ENCODE data around the gene MREG. TPM values are rescaled to one million over a fixed set of nuclear protein-coding genes. Genes with fewer than 3 reads are reported as not detected.

Gene MREG
- total and polyA plus RNA-seq, 4 donors: 0.87 to 3.1 (median 2.7) TPM

DNA sequence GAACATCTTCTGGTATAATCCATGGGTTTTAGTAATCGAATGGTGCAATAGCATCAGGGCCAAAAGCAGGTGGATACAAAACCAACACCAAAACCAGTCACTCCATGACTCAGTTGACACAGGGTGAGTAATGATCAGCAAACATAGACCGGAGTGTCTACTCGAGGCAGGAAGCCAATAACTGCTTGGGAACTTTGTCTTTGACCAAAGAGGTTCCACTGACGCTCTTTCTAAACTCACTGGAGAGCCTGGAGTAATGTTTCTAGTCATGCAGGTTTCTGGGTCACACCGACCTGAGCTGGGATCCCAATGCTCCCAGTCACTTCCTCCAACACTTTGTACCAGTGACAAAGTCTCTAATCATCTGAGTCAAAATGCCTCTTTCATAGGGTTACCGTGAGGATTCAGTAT, 30.9 kb downstream of the MREG start (continued):
- TF ChIP-seq HNF4G (IDR thresholded peaks at IDR 0.05): no peak
- peak; percentile 92 for TF ChIP-seq FOXA1 (IDR thresholded peaks at IDR 0.05)
- peak; percentile 93 to 98 for TF ChIP-seq JUND (IDR thresholded peaks at IDR 0.05)
- TF ChIP-seq SP1 (IDR thresholded peaks at IDR 0.05): peak; percentile 71
- TF ChIP-seq, protein P1, sequence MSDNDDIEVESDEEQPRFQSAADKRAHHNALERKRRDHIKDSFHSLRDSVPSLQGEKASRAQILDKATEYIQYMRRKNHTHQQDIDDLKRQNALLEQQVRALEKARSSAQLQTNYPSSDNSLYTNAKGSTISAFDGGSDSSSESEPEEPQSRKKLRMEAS (IDR thresholded peaks at IDR 0.05): peak; percentile 89
- TF ChIP-seq, protein P2, sequence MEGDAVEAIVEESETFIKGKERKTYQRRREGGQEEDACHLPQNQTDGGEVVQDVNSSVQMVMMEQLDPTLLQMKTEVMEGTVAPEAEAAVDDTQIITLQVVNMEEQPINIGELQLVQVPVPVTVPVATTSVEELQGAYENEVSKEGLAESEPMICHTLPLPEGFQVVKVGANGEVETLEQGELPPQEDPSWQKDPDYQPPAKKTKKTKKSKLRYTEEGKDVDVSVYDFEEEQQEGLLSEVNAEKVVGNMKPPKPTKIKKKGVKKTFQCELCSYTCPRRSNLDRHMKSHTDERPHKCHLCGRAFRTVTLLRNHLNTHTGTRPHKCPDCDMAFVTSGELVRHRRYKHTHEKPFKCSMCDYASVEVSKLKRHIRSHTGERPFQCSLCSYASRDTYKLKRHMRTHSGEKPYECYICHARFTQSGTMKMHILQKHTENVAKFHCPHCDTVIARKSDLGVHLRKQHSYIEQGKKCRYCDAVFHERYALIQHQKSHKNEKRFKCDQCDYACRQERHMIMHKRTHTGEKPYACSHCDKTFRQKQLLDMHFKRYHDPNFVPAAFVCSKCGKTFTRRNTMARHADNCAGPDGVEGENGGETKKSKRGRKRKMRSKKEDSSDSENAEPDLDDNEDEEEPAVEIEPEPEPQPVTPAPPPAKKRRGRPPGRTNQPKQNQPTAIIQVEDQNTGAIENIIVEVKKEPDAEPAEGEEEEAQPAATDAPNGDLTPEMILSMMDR (IDR thresholded peaks at IDR 0.05; ENCODE audit: low read depth, low read length, missing input control): no peak

DNA sequence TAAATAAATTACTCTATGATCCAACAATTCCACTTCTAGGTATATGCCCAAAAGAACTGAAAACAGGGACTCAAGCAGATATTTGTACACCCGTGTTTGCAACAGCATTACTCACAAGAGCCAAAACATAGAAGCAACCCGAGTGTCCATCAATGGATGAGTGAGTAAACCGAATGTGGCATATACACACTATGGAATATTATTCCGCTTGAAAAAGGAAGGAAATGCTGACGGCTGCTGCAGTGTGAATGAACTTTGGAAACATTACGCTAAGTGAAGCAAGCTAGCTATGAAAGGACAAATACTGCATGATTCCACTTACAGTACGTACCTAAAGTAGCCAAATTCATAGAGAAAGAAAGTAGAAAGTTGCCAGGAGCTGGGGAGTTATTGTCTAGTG, 32.2 kb downstream of the MREG start:
- Histone ChIP-seq H3K27ac (ENCODE audit: low read depth in 1 of 2, low read length in 2 of 2) (peak overlapping the region in 1 of 2 donors; percentile 48), H3K36me3 (ENCODE audit: control insufficient read depth in 4 of 4, insufficient read depth in 3 of 4, low read depth in 1 of 4, low read length in 3 of 4) (peaks cover 0 to 2% (median 0%) of the 10 kb centered on the region in 4 donors), H3K4me1 (ENCODE audit: control insufficient read depth in 4 of 4, insufficient read depth in 4 of 4, low read length in 3 of 4) (peaks cover 0 to 18% (median 2%) of the 10 kb centered on the region in 4 donors), H3K27me3 (ENCODE audit: control insufficient read depth in 4 of 4, insufficient read depth in 4 of 4, low read length in 3 of 4) (no peaks in the 10 kb centered on the region), H3K4me3 (ENCODE audit: low read depth in 1 of 3, low read length in 3 of 3) (no peak overlapping the region), H3K9ac (ENCODE audit: low read depth in 1 of 2, low read length in 2 of 2) (no peak overlapping the region), H3K9me3 (ENCODE audit: control insufficient read depth in 4 of 4, low read length in 3 of 4) (no peaks in the 10 kb centered on the region)
- TF ChIP-seq HNF4A (conservative IDR thresholded peaks at IDR 0.05): no peak
- TF ChIP-seq HNF4G (IDR thresholded peaks at IDR 0.05): no peak
- TF ChIP-seq, protein P2 (IDR thresholded peaks at IDR 0.05; ENCODE audit: low read depth, low read length, missing input control): no peak
- no peak for TF ChIP-seq EGR1 (IDR thresholded peaks at IDR 0.05; ENCODE audit: low read depth in 2 of 2)
- TF ChIP-seq YY1 (IDR thresholded peaks at IDR 0.05): no peak
- TF ChIP-seq FOXA1 (IDR thresholded peaks at IDR 0.05): no peak
- TF ChIP-seq RXRA (IDR thresholded peaks at IDR 0.05): no peak
- no peak for TF ChIP-seq SP1 (IDR thresholded peaks at IDR 0.05)
- TF ChIP-seq RAD21 (IDR thresholded peaks at IDR 0.05): no peak
- TF ChIP-seq, protein P3, sequence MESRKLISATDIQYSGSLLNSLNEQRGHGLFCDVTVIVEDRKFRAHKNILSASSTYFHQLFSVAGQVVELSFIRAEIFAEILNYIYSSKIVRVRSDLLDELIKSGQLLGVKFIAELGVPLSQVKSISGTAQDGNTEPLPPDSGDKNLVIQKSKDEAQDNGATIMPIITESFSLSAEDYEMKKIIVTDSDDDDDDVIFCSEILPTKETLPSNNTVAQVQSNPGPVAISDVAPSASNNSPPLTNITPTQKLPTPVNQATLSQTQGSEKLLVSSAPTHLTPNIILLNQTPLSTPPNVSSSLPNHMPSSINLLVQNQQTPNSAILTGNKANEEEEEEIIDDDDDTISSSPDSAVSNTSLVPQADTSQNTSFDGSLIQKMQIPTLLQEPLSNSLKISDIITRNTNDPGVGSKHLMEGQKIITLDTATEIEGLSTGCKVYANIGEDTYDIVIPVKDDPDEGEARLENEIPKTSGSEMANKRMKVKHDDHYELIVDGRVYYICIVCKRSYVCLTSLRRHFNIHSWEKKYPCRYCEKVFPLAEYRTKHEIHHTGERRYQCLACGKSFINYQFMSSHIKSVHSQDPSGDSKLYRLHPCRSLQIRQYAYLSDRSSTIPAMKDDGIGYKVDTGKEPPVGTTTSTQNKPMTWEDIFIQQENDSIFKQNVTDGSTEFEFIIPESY (IDR thresholded peaks at IDR 0.05): no peak
- TF ChIP-seq, protein P4, sequence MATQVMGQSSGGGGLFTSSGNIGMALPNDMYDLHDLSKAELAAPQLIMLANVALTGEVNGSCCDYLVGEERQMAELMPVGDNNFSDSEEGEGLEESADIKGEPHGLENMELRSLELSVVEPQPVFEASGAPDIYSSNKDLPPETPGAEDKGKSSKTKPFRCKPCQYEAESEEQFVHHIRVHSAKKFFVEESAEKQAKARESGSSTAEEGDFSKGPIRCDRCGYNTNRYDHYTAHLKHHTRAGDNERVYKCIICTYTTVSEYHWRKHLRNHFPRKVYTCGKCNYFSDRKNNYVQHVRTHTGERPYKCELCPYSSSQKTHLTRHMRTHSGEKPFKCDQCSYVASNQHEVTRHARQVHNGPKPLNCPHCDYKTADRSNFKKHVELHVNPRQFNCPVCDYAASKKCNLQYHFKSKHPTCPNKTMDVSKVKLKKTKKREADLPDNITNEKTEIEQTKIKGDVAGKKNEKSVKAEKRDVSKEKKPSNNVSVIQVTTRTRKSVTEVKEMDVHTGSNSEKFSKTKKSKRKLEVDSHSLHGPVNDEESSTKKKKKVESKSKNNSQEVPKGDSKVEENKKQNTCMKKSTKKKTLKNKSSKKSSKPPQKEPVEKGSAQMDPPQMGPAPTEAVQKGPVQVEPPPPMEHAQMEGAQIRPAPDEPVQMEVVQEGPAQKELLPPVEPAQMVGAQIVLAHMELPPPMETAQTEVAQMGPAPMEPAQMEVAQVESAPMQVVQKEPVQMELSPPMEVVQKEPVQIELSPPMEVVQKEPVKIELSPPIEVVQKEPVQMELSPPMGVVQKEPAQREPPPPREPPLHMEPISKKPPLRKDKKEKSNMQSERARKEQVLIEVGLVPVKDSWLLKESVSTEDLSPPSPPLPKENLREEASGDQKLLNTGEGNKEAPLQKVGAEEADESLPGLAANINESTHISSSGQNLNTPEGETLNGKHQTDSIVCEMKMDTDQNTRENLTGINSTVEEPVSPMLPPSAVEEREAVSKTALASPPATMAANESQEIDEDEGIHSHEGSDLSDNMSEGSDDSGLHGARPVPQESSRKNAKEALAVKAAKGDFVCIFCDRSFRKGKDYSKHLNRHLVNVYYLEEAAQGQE (IDR thresholded peaks at IDR 0.05): no peak
- TF ChIP-seq GABPA (IDR thresholded peaks at IDR 0.05 in 1 of 2, conservative IDR thresholded peaks at IDR 0.05 in 1 of 2): no peak
- TF ChIP-seq, protein P1 (IDR thresholded peaks at IDR 0.05): no peak
- TF ChIP-seq, protein P5, sequence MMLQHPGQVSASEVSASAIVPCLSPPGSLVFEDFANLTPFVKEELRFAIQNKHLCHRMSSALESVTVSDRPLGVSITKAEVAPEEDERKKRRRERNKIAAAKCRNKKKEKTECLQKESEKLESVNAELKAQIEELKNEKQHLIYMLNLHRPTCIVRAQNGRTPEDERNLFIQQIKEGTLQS (IDR thresholded peaks at IDR 0.05): no peak
- no peak for TF ChIP-seq FOXA2 (IDR thresholded peaks at IDR 0.05)
- TF ChIP-seq NR2F2 (IDR thresholded peaks at IDR 0.05): no peak
- no peak for TF ChIP-seq TAF1 (conservative IDR thresholded peaks at IDR 0.05)
- no peak for TF ChIP-seq JUND (IDR thresholded peaks at IDR 0.05)
- DNase-seq (ENCODE audit: low spot score): no peak
- WGBS: 87% methylated on average over 7 of the region's 7 CpGs

Data from liver (tissue), 9 donors.